Ovary (tissue), 3 donors: ENCODE measurements around the gene FRMD1.

Source experiments
- CTCF ChIP-seq, 3 donors: fragments of 450-650 bp in 2 of 3; fragments of 200-600 bp in 1 of 3; IDR thresholded peaks; one replicate each; pipeline versions ENCODE4 v1.5.1 to v1.8.0; 2016 to 2022; ENCODE audit warnings: antibody characterized with exemption in 3 of 3, mild to moderate bottlenecking in 1 of 3
- EP300 ChIP-seq: sonication (generic); formaldehyde crosslinking; IDR thresholded peaks from one replicate; pipeline ENCODE4 v1.6.1; 2017; ENCODE audit warnings: antibody characterized with exemption
- donor health status: DM: no; HTN: no; CAD: no.

- TF ChIP-seq CTCF (IDR thresholded peaks at IDR 0.05) (no peak), EP300 (no peak)
Observed at GRCh38 chr6:168100803-168101589, 22.0 kb upstream of the FRMD1 start.
